NB4 (cell line): ENCODE results near the gene STUM.
"Not testable (repeated sequence)": the region's sequence is repeated elsewhere in the genome, so short reads cannot be mapped to it uniquely, and the experiment has no call there.

ENCODE experiments used
- CTCF ChIP-seq: IDR thresholded peaks from one replicate; pipeline ENCODE4 v1.5.1; 2012; ENCODE audit warnings: low read depth, low read length
- MAX ChIP-seq: IDR thresholded peaks from 2 replicates; pipeline ENCODE4 v1.6.1; 2011; ENCODE audit warnings: low read depth, low read length
- MYC ChIP-seq: IDR thresholded peaks from 2 replicates; pipeline ENCODE4 v1.6.1; 2011; ENCODE audit warnings: low read depth, low read length
- POLR2A ChIP-seq: IDR thresholded peaks from 2 replicates; pipeline ENCODE4 v1.6.1; 2011; ENCODE audit warnings: mild to moderate bottlenecking; ENCODE audit not compliant: insufficient read length; ENCODE audit errors: extremely low read depth

DNA sequence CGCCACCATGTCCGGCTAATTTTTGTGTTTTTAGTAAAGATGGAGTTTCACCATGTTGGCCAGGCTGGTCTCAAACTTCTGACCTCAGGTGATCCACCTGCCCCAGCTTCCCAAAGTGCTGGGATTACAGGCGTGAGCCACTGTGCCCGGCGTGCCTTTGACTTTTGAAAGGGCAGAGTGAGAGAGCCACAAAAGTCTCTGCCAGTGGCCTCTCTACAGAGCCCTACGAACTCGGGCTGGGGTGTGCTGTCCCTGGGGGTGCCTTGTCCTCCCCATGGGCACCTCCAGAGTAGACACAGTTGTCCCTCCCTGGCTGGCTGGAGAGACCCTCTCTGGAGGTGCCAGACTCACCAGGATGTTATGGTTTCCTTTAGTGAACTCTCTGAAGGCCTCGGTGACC lies 90.6 kb downstream of the STUM start:
- TF ChIP-seq CTCF, POLR2A, MAX, MYC: not testable (repeated sequence)
